Frontal cortex (tissue), 4 donors: Measurements from ENCODE around the gene IWS1. TPM values are rescaled to one million over a fixed set of nuclear protein-coding genes. Genes with fewer than 3 reads are reported as not detected.
"Not testable (repeated sequence)": the region's sequence is repeated elsewhere in the genome, so short reads cannot be mapped to it uniquely, and the experiment has no call there.

Experiments used
- DNase-seq, 2 donors: peaks; one replicate each; pipeline ENCODE4 v3.0.0; 2012; ENCODE audit warnings: low spot score in 2 of 2
- FAIRE-seq: peaks from 2 replicates; lab custom pipeline; 2012; peaks lifted over from hg19 to GRCh38; lab: Jason Lieb, UNC
- total RNA-seq: library from RNA; depleted of rRNA; stranded (reverse); fragments of >200 nt; gene quantifications from one replicate; pipeline ENCODE4 v1.2.3, GENCODE V29; 2014
- donor health status: control.
- donor health status: control.
- donor health status: control.

The IWS1 gene
- total RNA-seq, result 37.9 TPM

DNA sequence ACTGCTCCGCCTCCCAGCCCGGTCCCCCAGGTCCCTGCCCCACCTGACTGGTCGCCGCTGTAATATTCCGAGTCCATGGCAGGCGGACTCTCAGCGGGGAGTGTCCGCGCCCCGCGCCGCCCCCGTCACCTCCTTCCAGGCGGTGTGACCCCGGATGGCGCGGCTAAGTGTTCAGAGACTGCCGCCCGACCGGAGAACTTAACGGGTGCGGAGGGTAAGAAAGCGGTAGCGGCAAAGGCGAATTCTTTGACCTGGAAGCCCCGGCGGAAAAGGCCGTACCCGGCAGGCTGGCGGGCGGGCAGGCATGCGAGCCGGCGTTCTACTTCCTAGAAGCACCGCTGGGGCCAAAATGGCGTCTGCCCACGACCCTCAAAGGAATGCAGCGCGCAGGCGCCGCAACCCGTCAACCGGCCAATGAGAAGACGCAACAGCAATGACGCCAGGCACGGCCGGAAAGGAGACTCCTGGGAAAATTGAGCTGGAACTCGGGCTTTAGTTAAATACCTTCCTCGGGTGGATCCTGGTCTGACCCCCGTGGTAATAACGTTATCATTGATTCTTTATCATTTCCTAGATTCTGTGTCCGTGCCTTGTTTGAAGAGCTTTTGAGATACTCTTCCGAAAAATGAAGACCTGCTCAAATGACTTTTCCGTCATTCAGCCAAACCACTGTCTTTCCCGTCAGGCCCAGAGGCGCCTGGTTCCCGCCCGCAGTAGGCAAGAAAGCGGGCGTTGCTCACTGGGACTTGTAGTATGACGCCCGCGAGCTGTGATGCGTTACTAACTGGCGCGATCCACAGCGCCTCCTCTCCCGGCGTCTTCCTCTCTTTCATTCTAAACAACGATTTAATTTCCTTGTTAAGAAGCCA is at the start of gene IWS1:
Gene IWS1, minus strand, starts transcription at position 358 of the 869 bp plus-strand sequence. Its CDS starts 281 bp downstream, at position 77.
- DNase-seq (peak; percentile 87 to 88), FAIRE-seq (no peak)

DNA sequence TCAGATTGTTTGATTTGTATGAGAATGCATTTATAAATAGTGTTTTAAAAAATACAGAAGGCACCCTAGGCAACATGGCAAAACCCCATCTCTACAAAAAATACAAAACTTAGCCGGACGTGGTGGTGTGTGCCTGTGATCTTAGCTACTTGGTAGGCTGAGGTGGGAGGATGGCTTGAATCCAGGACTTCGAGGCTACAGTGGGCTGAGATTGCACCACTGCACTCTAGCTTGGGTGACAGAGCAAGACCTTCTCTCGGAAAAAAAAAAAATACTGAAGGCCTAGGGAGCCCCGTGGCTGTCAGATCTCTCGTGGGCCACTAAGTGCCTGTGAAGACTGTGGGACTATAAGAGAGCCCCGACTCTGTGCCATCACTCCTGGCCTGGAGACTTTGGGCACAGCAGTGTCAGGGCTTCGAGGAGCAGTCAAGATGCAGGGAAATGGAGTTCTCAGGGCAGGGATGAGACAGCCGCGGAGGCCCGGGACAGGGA is 49.7 kb upstream of the IWS1 start:
- DNase-seq (no peak), FAIRE-seq (no peak)

DNA sequence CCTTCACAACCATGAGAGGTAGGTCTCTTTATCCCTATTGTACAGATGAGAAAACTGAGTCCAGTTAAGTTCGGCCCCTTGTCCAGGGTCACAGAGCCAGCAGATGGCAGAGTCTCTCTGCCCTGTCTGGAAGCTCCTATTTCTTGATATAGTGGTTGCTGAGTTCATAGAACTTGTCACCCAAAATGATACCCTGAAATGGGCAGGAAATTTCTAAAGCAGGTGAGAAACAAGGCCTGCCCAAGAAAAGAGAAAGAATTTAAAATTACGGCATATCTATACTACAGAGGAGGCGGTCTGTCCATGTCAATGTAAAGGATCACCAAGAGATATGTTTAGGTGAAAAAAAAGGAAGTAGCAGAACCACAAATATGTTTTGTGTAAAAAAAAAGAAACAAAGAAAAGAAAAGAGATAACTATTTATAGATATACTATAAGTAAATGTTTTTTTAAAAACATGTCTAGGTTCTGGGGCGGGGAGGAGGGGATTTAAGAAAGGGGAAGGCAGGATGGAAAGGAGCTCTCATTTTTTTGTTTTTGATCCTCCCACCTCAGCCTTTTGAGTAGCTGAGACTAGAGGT is 49.0 kb upstream of the IWS1 start:
- no peak for FAIRE-seq
- DNase-seq, result no peak

DNA sequence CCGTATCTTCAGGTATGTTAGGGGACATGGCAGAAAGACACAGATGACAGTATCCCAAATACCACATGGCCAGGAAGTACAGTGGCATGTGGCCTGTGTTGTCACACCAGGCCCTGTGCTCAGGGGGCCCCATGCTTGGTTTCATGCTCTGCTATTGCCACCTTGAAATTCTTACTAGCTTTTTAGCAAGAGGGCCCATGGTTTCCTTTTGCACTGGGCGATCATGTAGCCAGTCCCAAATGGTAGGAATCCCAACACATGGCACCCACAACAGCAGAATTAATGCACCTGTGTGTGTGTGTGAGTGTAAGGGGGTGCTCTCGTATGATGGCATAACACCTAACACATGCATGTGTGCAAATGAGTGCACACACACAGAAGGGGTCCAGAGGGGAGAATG is 48.4 kb upstream of the IWS1 start:
- no peak for FAIRE-seq
- no peak for DNase-seq

DNA sequence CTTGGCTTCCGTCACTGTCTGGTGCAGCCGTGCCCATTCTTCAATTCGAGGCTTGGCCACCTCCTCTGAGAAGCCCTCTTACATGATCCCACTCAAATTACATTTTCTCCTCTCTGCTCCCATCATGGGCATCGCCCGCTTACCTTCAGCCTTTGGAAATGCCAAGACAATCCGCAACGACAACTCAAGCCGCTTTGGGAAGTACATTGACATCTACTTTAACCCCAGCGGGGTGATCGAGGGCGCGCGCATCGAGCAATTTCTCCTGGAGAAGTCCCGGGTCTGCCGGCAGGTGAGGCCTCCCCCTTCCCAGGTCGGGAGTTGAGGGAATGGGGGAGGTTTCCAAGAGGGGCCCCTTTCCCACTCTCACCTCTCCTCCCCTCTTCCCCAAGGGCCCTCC is 47.5 kb upstream of the IWS1 start:
- no peak for DNase-seq
- FAIRE-seq, result no peak

DNA sequence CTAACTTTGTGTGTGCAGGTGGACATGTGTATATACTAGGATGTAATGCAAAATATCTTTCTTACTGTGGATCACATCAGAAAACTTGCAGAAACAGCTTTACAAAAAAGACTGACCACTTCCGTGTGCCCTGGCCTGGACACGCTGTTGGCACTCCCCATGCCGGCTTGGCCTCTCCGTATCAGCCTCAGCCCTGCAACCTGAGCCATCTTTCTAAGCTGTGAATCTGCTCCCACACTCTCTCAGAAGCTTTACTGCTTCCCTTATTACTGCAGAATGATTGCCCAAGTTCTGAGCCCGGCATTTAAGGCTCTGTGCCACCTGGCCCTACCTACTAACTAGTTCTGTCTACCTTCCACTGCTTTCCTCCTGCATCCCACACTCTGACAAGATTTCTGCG is 47.0 kb upstream of the IWS1 start:
- no peak for FAIRE-seq
- no peak for DNase-seq

DNA sequence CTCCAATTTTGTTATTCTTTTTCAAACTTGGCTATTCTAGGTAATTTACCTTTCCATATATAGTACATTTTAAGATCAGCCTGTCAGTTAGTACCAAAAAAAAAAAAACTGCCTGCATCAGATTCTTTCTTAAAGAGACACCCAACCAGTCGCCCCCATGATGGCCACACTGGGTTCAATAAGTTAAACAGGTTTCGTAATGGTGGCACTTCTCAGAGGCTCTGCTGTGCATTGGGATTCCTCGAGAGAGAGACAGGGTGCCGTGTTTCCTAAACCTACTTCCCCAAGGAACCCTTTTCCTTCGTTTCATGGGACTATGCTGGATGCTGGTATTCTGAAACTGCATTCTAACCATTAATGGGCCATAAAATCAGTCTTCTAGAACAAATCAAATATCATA is 46.6 kb upstream of the IWS1 start:
- DNase-seq, result no peak
- FAIRE-seq, result no peak

DNA sequence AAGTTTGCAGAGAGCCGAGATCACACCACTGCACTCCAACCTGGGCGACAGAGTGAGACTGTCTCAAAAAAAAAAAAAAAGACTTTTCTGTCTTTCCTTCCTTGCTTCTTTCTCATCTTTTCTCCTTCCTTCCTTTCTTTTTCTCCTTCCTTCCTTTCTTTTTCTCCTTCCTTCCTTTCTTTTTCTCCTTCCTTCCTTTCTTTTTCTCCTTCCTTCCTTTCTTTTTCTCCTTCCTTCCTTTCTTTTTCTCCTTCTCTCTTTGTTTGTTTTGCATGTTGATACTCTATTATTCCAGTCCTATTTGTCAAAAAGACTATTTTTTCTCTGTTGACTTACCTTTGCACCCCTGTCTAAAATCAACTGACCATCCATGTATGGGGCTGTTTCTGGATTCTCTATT is 46.1 kb upstream of the IWS1 start:
- not testable (repeated sequence) for FAIRE-seq, DNase-seq

DNA sequence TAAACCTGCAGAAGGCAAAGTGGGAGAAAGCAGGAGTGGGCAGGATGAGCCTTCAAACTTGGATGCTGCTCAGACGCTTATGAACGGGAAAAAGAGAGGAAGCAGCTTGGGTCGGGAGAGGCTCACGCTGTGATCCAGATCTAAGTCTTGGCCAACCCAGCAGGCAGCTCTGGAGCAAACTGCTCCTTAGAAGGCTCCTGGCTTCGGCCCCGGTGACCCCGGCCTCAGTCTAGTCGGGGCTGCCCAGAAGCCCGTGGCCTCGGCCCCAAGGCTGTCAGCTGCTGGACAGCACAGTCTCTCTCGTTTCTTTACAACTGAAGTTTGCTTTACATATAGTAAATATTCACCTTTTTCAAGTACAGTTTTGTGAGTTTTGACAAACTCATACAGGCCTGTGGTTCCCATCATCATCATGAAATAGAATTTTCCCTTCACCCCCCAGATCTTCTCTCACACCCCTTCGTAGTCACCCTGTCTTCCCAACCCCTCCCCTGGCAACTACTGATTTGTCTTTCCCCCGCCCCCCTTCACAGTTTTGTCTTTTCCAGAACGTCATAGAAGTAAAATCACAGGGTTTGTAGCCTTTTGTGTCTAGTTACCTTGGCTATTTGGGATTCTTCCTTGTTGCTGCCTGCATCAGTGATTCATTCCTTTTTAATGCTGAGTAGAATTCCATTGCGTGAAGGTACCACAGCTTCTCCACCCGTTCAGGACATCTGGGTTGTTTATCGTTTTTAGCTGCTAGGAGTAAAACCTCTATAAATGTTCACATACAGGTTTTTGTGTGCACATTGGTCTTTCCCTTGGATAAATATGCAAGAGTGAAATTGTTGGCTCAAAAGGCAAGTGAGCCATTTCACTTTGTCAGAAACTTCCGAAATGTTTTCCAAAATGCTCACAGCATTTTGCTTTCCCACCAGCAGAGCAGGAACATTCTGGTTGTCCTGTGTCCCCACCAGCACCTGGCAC is 44.3 kb upstream of the IWS1 start:
- DNase-seq (no peak), FAIRE-seq (no peak)

DNA sequence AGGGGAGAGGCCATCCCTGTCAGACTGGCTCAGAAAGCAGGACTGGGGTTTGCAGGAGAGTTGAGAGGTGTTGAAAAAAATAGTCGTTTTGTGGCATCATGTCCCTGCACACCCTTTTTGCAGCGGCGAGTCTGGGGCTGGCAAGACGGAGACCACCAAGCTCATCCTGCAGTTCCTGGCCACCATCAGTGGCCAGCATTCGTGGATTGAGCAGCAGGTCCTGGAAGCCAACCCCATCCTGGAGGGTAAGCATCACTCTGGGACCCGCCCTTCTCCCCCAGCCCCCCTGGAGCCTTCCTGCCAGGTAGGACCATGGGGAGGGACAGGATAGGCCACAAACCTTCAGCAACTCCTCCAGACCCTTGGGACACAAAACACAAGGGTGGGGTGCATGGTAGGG is 43.4 kb upstream of the IWS1 start:
- DNase-seq (no peak), FAIRE-seq (no peak)

DNA sequence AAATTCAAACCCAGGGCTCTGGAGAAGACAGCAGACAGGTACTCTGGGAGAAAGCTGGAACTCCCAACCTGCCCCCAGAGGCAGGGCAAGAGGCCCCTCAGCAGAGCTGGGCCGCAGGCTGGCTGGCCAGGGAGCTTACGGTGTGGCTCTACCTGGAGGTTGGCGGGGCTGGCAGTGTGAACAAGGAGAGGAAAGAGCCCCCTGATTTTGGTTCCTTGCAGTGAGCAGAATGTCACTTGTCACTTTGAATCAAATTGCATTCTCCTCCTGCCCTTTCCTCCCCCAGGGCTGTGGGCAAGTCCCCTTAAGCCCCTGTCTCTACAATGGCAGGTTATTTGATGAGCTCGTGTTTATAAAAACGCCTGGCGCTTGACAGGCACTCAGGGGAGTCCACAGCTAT is 41.8 kb upstream of the IWS1 start:
- DNase-seq, result no peak
- no peak for FAIRE-seq

DNA sequence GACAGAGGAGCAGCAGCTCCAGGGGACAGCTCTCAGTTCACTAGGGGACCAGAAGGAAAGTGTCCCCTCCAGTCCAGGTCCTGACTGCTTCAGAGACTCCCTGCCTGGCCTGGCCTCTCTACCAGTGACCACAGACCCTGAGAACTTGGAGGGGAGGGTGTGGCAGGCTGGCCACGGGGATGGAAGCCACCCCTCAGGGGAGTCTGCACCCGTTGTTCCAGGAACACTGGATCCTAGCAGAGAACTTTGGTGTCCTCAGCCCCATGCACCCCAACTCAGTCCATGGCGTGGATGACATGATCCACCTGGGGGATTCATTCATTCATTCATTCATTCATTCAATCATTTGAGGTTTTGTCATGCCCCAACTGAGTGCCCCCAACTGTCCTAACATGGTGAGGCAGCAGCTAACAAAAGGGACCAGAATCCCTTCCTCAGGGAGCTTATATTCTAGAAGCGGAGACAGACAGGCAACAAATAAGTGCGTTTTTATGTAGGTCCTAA is 41.1 kb upstream of the IWS1 start:
- DNase-seq (no peak), FAIRE-seq (no peak)

DNA sequence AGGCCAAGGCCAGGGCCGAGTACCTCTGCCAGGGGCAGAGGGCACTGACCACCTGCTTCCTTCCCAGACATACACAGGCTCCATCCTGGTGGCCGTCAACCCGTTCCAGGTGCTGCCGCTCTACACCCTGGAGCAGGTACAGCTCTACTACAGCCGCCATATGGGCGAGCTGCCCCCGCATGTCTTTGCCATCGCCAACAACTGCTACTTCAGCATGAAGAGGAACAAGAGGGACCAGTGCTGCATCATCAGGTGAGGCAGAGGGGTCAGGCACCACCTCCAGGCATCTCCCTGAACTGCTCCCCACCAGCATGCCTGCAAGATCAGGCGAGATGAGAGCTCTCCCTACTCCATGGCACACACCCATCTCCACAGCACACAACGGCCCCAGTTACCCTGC is 40.3 kb upstream of the IWS1 start:
- DNase-seq, result no peak

DNA sequence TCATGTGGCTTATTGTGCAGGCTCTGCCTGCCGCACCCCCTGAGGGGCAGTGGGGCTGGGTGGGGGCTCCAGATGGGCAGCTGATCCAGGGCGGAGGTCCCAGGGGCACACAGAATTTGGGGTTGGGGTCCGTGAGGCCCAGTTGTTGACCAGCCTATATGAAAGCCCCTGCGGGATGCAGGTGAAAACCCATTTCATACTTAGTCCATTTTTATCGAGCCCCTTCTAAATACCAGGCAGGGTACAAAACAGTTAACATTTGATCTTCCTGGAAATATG is 39.8 kb upstream of the IWS1 start:
- no peak for DNase-seq
- no peak for FAIRE-seq

More for the DNA sequence above, 40.3 kb upstream of the IWS1 start:
- FAIRE-seq, result no peak

DNA sequence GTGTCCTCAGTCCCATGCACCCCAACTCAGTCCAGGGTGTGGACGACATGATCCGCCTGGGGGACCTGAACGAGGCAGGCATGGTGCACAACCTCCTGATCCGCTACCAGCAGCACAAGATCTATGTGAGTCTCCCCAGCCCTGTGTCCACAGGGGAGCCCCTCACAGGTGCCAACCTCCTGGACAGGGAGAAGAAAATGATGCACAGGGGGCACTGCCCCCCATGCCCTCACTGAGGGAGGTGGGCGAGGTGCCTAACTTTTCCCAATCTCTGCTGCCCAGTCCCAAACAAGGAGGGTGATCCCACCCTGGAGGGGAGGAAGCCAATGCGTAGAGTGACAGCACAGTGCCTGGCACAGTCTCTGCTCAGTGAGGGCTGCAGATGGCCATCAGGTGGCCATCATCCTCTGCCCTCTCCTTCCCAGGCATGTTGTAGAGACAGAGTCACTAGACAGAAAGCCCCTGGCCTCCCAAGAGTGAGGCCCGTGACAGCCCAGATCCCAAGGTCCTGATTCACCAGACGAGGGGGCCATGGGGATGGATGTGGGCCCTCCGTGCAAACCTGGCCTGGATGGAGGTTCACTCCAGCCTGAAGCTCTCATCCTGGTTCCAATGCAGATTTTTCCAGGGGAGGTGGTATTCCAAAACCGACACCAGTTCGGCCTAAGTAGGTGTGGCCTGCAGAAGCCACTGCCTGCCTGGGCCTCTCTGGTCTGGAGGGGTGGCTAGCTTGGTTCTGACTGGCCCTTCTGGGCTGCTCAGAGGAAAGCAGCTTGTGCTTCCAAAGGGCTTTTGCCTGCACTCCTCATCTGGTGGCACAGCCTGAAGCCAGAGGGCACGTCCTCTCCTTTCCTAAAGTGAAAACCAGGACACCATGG is 39.2 kb upstream of the IWS1 start:
- no peak for FAIRE-seq
- DNase-seq, result no peak

DNA sequence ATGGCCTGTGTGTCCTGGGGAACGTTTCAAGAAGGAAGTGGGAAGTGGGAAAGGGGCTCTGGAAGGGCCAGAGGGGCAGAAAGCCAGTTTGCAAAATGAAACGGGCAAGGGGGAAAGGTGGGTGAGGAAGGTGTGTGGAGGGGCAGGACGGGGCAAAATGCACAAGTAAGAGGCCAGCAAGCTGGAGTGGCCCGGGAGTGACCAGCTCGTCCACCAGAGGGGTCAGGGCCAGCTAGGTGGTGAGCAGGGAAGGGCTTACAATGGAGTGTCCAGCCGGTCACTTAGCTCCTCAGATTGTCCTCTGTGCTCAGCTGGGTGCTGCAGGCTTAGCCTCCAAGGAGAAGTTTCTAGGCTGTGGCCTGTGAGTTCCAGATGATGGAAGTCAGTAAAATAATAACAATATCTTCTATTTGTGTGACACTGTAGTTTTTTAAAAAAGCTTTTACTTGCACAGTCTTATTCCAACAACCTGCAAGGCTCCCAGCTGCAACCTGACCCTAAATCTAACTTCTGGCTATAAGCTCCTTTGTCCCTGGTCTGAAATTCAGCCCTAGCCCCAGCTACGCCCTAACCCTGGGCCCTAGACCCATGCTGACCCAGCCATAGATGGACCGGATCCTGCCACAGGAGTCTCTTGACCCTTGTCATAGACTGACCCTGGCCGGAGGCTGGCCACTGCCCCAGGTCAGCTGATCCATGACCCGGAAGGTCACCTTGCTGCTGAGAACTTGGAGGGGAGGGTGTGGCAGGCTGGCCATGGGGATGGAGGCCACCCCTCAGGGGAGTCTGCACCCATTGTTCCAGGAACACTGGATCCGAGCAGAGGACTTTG is 38.4 kb upstream of the IWS1 start:
- no peak for FAIRE-seq

DNA sequence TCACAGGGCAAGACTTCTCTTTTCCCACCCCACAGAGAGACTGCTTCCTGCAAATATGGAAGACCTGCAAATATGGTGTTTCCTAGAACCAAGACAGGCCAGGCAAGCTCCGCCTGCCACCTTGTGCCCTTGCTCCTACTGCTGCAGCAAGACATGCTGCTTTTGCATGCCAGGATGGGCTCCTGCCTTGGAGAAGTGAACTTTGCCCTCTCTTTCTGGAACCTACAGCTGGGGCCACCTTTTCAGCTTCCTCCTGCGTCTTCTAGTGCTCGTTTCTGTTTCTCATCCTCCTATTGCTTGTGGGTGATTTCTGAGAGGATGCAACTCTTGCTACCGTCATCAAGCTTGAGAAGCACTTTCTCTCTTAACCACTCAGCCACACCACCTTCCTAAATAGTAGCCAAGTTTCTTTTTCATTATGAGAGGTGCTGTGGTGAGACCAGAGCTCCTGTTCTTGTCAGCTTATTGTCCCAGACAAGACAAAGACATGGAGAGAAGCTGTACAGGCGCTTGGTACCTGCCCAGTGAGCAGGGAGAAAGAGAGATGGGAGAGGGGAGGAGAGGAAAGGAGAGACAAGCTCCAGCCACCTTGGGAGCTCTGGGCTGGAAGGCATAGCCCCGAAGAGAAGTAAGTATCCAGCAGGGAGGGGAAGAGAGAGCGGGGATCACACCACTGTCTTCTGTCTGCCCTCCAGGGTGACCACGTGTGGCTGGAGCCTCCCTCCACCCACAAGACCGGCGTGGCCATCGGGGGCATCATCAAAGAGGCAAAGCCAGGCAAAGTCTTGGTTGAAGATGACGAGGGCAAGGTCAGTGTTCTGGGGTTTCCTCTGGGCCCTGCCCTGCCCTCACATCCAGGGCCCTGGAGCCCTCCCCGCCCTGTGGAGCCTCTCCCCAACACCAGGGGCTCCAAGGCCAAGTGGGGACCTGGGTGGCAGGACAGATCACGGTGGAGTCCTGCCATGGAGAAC is 37.5 kb upstream of the IWS1 start:
- FAIRE-seq (no peak), DNase-seq (no peak)

More for the DNA sequence above, 38.4 kb upstream of the IWS1 start:
- no peak for DNase-seq
